Measurements from ENCODE around the gene RGS7.
"Not testable (repeated sequence)": the region's sequence is repeated elsewhere in the genome, so short reads cannot be mapped to it uniquely, and the experiment has no call there.

RGS7 gene

DNA sequence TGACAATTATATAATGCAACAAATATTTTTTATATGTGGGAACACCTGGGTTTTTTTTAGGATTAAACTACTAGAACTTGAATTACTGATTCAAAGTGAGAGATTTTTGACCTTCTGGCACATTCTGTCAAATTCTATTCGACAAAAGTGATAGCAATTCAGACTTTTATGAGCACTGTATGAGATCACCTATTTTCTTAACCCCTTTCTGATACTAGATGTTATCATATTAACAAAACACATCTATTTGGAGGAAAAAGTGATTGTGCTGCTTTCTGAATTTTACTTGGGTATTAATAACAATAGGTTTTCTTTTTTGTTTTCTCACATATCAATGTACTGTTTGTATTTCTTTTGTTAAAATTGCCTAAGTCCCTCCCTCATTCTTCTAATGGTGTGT is 570.1 kb downstream of the RGS7 start:
- Histone ChIP-seq H3K27ac (ENCODE audit: low read depth, low read length) (no peak overlapping the region), H3K4me1 (ENCODE audit: control insufficient read depth, low read depth, low read length) (no peaks in the 10 kb centered on the region), H2AK5ac (ENCODE audit: low read length) (no peak overlapping the region), H3K4ac (ENCODE audit: low read depth, low read length) (no peak overlapping the region), H3K79me2 (ENCODE audit: control insufficient read depth, insufficient read depth, low read length) (no peaks in the 10 kb centered on the region), H2BK5ac (ENCODE audit: low read length) (no peak overlapping the region), H3K9ac (ENCODE audit: low read length) (no peak overlapping the region), H3K4me3 (ENCODE audit: low read length) (no peak overlapping the region), H4K5ac (ENCODE audit: low read length) (no peak overlapping the region), H3K4me2 (ENCODE audit: low read length) (no peak overlapping the region), H3K56ac (ENCODE audit: low read length) (no peak overlapping the region), H2BK120ac (ENCODE audit: low read depth, low read length) (no peak overlapping the region), H3K36me3 (ENCODE audit: control insufficient read depth, insufficient read depth, low read length) (no peaks in the 10 kb centered on the region), H3K23ac (ENCODE audit: low read length) (no peak overlapping the region), H2BK15ac (replicated peaks; ENCODE audit: low read depth) (no peak overlapping the region), H3K79me1 (ENCODE audit: low read length) (no peaks in the 10 kb centered on the region), H3K18ac (ENCODE audit: low read length) (no peak overlapping the region), H3K27me3 (ENCODE audit: insufficient read depth, low read length, poor library complexity) (no peaks in the 10 kb centered on the region), H4K8ac (ENCODE audit: low read depth, low read length) (no peak overlapping the region)
- no CpG with 5 or more reads among the region's 1 CpG for WGBS (ENCODE audit: extremely low coverage, insufficient coverage, low lambda C conversion rate)
- no peak for DNase-seq

GRCh38 chr1:240784776-240785175 is 572.2 kb downstream of the RGS7 start:
- no peak overlapping the region for H2AK5ac ChIP-seq (ENCODE audit: low read length)
- H3K79me1 ChIP-seq (ENCODE audit: low read length) = no peaks in the 10 kb centered on the region
- WGBS (ENCODE audit: extremely low coverage, insufficient coverage, low lambda C conversion rate) = no CpG with 5 or more reads among the region's 2 CpGs
- H2BK120ac ChIP-seq (ENCODE audit: low read depth, low read length) = no peak overlapping the region
- no peak overlapping the region for H3K4me2 ChIP-seq (ENCODE audit: low read length)
- no peak overlapping the region for H3K18ac ChIP-seq (ENCODE audit: low read length)
- no peak overlapping the region for H3K4me3 ChIP-seq (ENCODE audit: low read length)
- no peak overlapping the region for H2BK5ac ChIP-seq (ENCODE audit: low read length)
- no peaks in the 10 kb centered on the region for H3K36me3 ChIP-seq (ENCODE audit: control insufficient read depth, insufficient read depth, low read length)
- no peak for DNase-seq
- H3K23ac ChIP-seq (ENCODE audit: low read length) = no peak overlapping the region
- no peaks in the 10 kb centered on the region for H3K4me1 ChIP-seq (ENCODE audit: control insufficient read depth, low read depth, low read length)
- H3K56ac ChIP-seq (ENCODE audit: low read length) = no peak overlapping the region
- no peak overlapping the region for H4K8ac ChIP-seq (ENCODE audit: low read depth, low read length)
- H3K9ac ChIP-seq (ENCODE audit: low read length) = no peak overlapping the region
- H3K4ac ChIP-seq (ENCODE audit: low read depth, low read length) = no peak overlapping the region
- no peak overlapping the region for H4K5ac ChIP-seq (ENCODE audit: low read length)
- no peak overlapping the region for H3K27ac ChIP-seq (ENCODE audit: low read depth, low read length)
- no peaks in the 10 kb centered on the region for H3K27me3 ChIP-seq (ENCODE audit: insufficient read depth, low read length, poor library complexity)
- no peaks in the 10 kb centered on the region for H3K79me2 ChIP-seq (ENCODE audit: control insufficient read depth, insufficient read depth, low read length)
- no peak overlapping the region for H2BK15ac ChIP-seq (replicated peaks; ENCODE audit: low read depth)

GRCh38 chr1:240783728-240784137 is 573.3 kb downstream of the RGS7 start:
- H3K56ac ChIP-seq (ENCODE audit: low read length); H3K79me2 ChIP-seq (ENCODE audit: control insufficient read depth, insufficient read depth, low read length); H3K4me1 ChIP-seq (ENCODE audit: control insufficient read depth, low read depth, low read length); H4K8ac ChIP-seq (ENCODE audit: low read depth, low read length); H3K36me3 ChIP-seq (ENCODE audit: control insufficient read depth, insufficient read depth, low read length); H3K27ac ChIP-seq (ENCODE audit: low read depth, low read length); H2BK5ac ChIP-seq (ENCODE audit: low read length); H4K5ac ChIP-seq (ENCODE audit: low read length); H2AK5ac ChIP-seq (ENCODE audit: low read length); H3K27me3 ChIP-seq (ENCODE audit: insufficient read depth, low read length, poor library complexity); H3K18ac ChIP-seq (ENCODE audit: low read length); H2BK120ac ChIP-seq (ENCODE audit: low read depth, low read length); H2BK15ac ChIP-seq (replicated peaks; ENCODE audit: low read depth); H3K23ac ChIP-seq (ENCODE audit: low read length); H3K4ac ChIP-seq (ENCODE audit: low read depth, low read length); H3K4me3 ChIP-seq (ENCODE audit: low read length); H3K9ac ChIP-seq (ENCODE audit: low read length); DNase-seq; H3K4me2 ChIP-seq (ENCODE audit: low read length); H3K79me1 ChIP-seq (ENCODE audit: low read length): not testable (repeated sequence)
- no CpG with 5 or more reads among the region's 7 CpGs for WGBS (ENCODE audit: extremely low coverage, insufficient coverage, low lambda C conversion rate)

DNA sequence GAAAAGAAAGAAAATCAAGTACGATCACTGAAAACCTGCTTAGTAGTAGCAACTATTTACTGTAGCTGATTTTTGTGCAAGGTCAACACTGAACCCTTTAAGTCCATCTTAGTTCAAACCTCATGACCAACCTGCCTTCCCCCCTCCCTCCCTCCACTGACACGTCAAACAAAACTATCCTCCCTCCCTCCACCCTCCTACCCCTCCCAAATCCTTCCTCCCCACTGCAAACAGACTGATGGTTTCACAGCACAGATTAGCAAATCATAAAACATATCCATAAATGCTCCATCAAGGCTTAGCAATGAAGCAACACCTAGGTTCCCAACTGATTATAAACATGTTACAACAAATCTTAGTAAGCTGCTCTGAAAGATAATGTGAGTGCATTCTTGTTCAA is 580.8 kb downstream of the RGS7 start:
- Histone ChIP-seq H3K79me1 (ENCODE audit: low read length) (no peaks in the 10 kb centered on the region), H2AK5ac (ENCODE audit: low read length) (no peak overlapping the region), H3K79me2 (ENCODE audit: control insufficient read depth, insufficient read depth, low read length) (no peaks in the 10 kb centered on the region), H3K27ac (ENCODE audit: low read depth, low read length) (no peak overlapping the region), H3K36me3 (ENCODE audit: control insufficient read depth, insufficient read depth, low read length) (no peaks in the 10 kb centered on the region), H3K27me3 (ENCODE audit: insufficient read depth, low read length, poor library complexity) (no peaks in the 10 kb centered on the region), H4K5ac (ENCODE audit: low read length) (no peak overlapping the region), H3K4me3 (ENCODE audit: low read length) (no peak overlapping the region), H2BK15ac (replicated peaks; ENCODE audit: low read depth) (no peak overlapping the region), H3K56ac (ENCODE audit: low read length) (no peak overlapping the region), H3K23ac (ENCODE audit: low read length) (no peak overlapping the region), H2BK5ac (ENCODE audit: low read length) (no peak overlapping the region), H3K18ac (ENCODE audit: low read length) (no peak overlapping the region), H3K4me1 (ENCODE audit: control insufficient read depth, low read depth, low read length) (no peaks in the 10 kb centered on the region), H2BK120ac (ENCODE audit: low read depth, low read length) (no peak overlapping the region), H3K4ac (ENCODE audit: low read depth, low read length) (no peak overlapping the region), H3K9ac (ENCODE audit: low read length) (no peak overlapping the region), H3K4me2 (ENCODE audit: low read length) (no peak overlapping the region), H4K8ac (ENCODE audit: low read depth, low read length) (no peak overlapping the region)
- no peak for DNase-seq
- whole genome bisulfite sequencing (ENCODE audit: extremely low coverage, insufficient coverage, low lambda C conversion rate) = no CpG with 5 or more reads among the region's 2 CpGs

DNA sequence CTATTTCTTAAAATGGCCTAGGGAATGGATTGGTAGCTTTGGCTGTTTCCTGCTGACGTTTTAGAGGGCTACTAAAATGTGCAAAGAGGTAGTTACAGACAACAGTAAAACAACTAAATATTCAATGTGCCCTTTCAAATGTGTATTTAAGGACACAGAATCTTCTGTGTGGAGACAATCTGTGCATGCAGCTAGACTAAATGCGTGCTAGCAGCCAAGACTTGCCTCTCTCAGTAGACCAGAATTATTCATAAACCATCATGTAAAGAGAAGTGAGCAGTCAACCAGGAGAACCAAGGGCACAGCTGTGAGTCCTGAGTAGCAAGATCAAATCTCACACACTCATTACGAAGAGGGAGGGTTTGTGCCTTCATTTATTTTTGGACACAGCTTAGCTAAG is 584.9 kb downstream of the RGS7 start:
- Histone ChIP-seq H2AK5ac (ENCODE audit: low read length) (no peak overlapping the region), H3K18ac (ENCODE audit: low read length) (no peak overlapping the region), H3K9ac (ENCODE audit: low read length) (no peak overlapping the region), H3K36me3 (ENCODE audit: control insufficient read depth, insufficient read depth, low read length) (no peaks in the 10 kb centered on the region), H3K23ac (ENCODE audit: low read length) (no peak overlapping the region), H3K79me1 (ENCODE audit: low read length) (no peaks in the 10 kb centered on the region), H3K4me2 (ENCODE audit: low read length) (no peak overlapping the region), H2BK120ac (ENCODE audit: low read depth, low read length) (no peak overlapping the region), H3K4ac (ENCODE audit: low read depth, low read length) (no peak overlapping the region), H3K4me1 (ENCODE audit: control insufficient read depth, low read depth, low read length) (peaks cover 2% of the 10 kb centered on the region), H3K27ac (ENCODE audit: low read depth, low read length) (no peak overlapping the region), H2BK15ac (replicated peaks; ENCODE audit: low read depth) (no peak overlapping the region), H3K79me2 (ENCODE audit: control insufficient read depth, insufficient read depth, low read length) (no peaks in the 10 kb centered on the region), H4K5ac (ENCODE audit: low read length) (no peak overlapping the region), H4K8ac (ENCODE audit: low read depth, low read length) (no peak overlapping the region), H3K4me3 (ENCODE audit: low read length) (no peak overlapping the region), H2BK5ac (ENCODE audit: low read length) (no peak overlapping the region), H3K56ac (ENCODE audit: low read length) (no peak overlapping the region), H3K27me3 (ENCODE audit: insufficient read depth, low read length, poor library complexity) (no peaks in the 10 kb centered on the region)
- no CpG with 5 or more reads among the region's 3 CpGs for WGBS (ENCODE audit: extremely low coverage, insufficient coverage, low lambda C conversion rate)
- DNase-seq = no peak

DNA sequence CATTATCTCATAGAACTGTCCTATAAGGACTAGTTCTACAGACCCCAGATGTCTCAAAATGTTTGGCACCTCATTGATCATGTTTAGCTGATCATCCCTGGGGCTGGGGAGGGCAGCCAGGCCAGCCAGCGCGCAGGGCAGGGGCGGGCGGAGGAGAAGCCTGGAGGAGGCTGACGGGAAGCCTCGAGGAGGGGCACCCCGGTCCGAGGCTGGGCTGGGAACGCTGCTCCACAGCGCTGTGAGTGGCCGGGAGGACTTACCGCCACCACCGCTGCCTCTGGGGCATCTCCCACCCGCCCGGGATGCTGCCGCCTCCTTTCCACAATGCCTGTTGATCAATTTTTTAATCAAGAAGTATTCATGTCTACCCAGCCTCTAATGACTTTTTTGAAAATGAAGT is 585.6 kb downstream of the RGS7 start:
- H2BK15ac ChIP-seq (replicated peaks; ENCODE audit: low read depth) = no peak overlapping the region
- no peaks in the 10 kb centered on the region for H3K79me2 ChIP-seq (ENCODE audit: control insufficient read depth, insufficient read depth, low read length)
- no peaks in the 10 kb centered on the region for H3K79me1 ChIP-seq (ENCODE audit: low read length)
- peaks cover 2% of the 10 kb centered on the region for H3K4me1 ChIP-seq (ENCODE audit: control insufficient read depth, low read depth, low read length)
- H3K4me2 ChIP-seq (ENCODE audit: low read length) = no peak overlapping the region
- no peak overlapping the region for H3K4ac ChIP-seq (ENCODE audit: low read depth, low read length)
- DNase-seq = no peak
- no peak overlapping the region for H2BK120ac ChIP-seq (ENCODE audit: low read depth, low read length)
- H3K23ac ChIP-seq (ENCODE audit: low read length) = no peak overlapping the region
- H3K18ac ChIP-seq (ENCODE audit: low read length) = no peak overlapping the region
- H3K27ac ChIP-seq (ENCODE audit: low read depth, low read length) = no peak overlapping the region
- WGBS (ENCODE audit: extremely low coverage, insufficient coverage, low lambda C conversion rate) = no CpG with 5 or more reads among the region's 16 CpGs
- H2AK5ac ChIP-seq (ENCODE audit: low read length) = no peak overlapping the region
- H3K9ac ChIP-seq (ENCODE audit: low read length) = no peak overlapping the region
- H3K27me3 ChIP-seq (ENCODE audit: insufficient read depth, low read length, poor library complexity) = no peaks in the 10 kb centered on the region
- H3K4me3 ChIP-seq (ENCODE audit: low read length) = no peak overlapping the region
- no peak overlapping the region for H4K8ac ChIP-seq (ENCODE audit: low read depth, low read length)
- H3K36me3 ChIP-seq (ENCODE audit: control insufficient read depth, insufficient read depth, low read length) = no peaks in the 10 kb centered on the region
- no peak overlapping the region for H3K56ac ChIP-seq (ENCODE audit: low read length)
- no peak overlapping the region for H2BK5ac ChIP-seq (ENCODE audit: low read length)
- H4K5ac ChIP-seq (ENCODE audit: low read length) = no peak overlapping the region
